H1 (cell line): ENCODE results near the gene CHST11. TPM values are rescaled to one million over a fixed set of nuclear protein-coding genes. Genes with fewer than 3 reads are reported as not detected.

Experiments
- CTCF ChIA-PET: fragments of 300-600 bp; sonication (Branson Sonifier 250); formaldehyde crosslinking; loops from one replicate; lab custom pipeline; 2021; ENCODE audit not compliant: partially characterized antibody; lab: Charles Lee
- POLR2A ChIA-PET: fragments of 300-600 bp; sonication (Branson Sonifier 250); formaldehyde crosslinking; loops from one replicate; lab custom pipeline; 2021; ENCODE audit warnings: inconsistent platforms; ENCODE audit not compliant: partially characterized antibody; lab: Charles Lee
- DNase-seq, 2 experiments: peaks; one replicate each; pipeline versions ENCODE4 v3.0.0 to v3.0.0-alpha.2; 2010 to 2022; ENCODE audit warnings: low spot score in 2 of 2, low read depth in 1 of 2, mixed read lengths in 1 of 2
- FAIRE-seq: peaks from 2 replicates; lab custom pipeline; 2011; peaks lifted over from hg19 to GRCh38; lab: Jason Lieb, UNC
- H2AFZ ChIP-seq: 2 replicates; pipeline ENCODE4 v1.8.1; 2012; ENCODE audit warnings: low read length, inconsistent platforms
- H2AK5ac ChIP-seq: 2 replicates; pipeline ENCODE4 v1.6.1; 2013; ENCODE audit warnings: low read depth, low read length
- H2BK120ac ChIP-seq: replicated peaks from 2 replicates; pipeline ENCODE3; 2013; ENCODE audit warnings: low read depth, low read length, inconsistent platforms
- H2BK12ac ChIP-seq: 2 replicates; pipeline ENCODE4 v1.6.1; 2013; ENCODE audit warnings: low read depth, low read length
- H2BK15ac ChIP-seq: 2 replicates; pipeline ENCODE4 v1.6.1; 2013; ENCODE audit warnings: low read length
- H2BK20ac ChIP-seq: 2 replicates; pipeline ENCODE4 v1.6.1; 2013; ENCODE audit warnings: low read length
- H2BK5ac ChIP-seq: 2 replicates; pipeline ENCODE4 v1.6.1; 2013; ENCODE audit warnings: low read depth, low read length
- H3K14ac ChIP-seq: 2 replicates; pipeline ENCODE4 v1.6.1; 2013; ENCODE audit warnings: inconsistent platforms; ENCODE audit not compliant: insufficient read length
- H3K18ac ChIP-seq: 2 replicates; pipeline ENCODE4 v1.6.1; 2013; ENCODE audit warnings: low read length; ENCODE audit errors: extremely low read depth
- H3K23ac ChIP-seq: 2 replicates; pipeline ENCODE4 v1.6.1; 2013; ENCODE audit warnings: inconsistent platforms; ENCODE audit not compliant: insufficient read length
- H3K23me2 ChIP-seq: 2 replicates; pipeline ENCODE4 v1.6.1; 2013; ENCODE audit warnings: low read depth, low read length
- H3K27ac ChIP-seq: 2 replicates; pipeline ENCODE4 v1.6.1; 2011; ENCODE audit warnings: low read depth, low read length, inconsistent platforms
- H3K27me3 ChIP-seq, 4 experiments: replicated peaks in 1 of 4; 1 replicate in 1 of 4; 2 replicates in 3 of 4; pipeline versions ENCODE4 v1.6.1 to v1.8.1; 2011 to 2013; ENCODE audit warnings: low read length in 3 of 4, mild to moderate bottlenecking in 3 of 4, inconsistent platforms in 2 of 4, mixed read lengths in 2 of 4, moderate library complexity in 1 of 4; ENCODE audit not compliant: control insufficient read depth in 3 of 4, insufficient read depth in 3 of 4; ENCODE audit errors: extremely low read depth in 1 of 4
- H3K36me3 ChIP-seq, 4 experiments: 2 replicates each; pipeline versions ENCODE4 v1.6.1 to v1.8.1; 2011 to 2013; ENCODE audit warnings: mild to moderate bottlenecking in 4 of 4, low read length in 3 of 4, moderate library complexity in 2 of 4, control low read depth in 1 of 4, inconsistent platforms in 1 of 4; ENCODE audit not compliant: insufficient read depth in 4 of 4, control insufficient read depth in 2 of 4
- H3K4ac ChIP-seq: replicated peaks from 2 replicates; pipeline ENCODE3; 2013; ENCODE audit warnings: low read length, low read depth, mixed read lengths, inconsistent platforms; ENCODE audit not compliant: insufficient read length
- H3K4me1 ChIP-seq, 4 experiments: replicated peaks in 1 of 4; 1 replicate in 1 of 4; 2 replicates in 3 of 4; pipeline versions ENCODE4 v1.6.1 to v1.8.1; 2011 to 2013; ENCODE audit warnings: low read length in 3 of 4, inconsistent platforms in 2 of 4, mixed read lengths in 1 of 4; ENCODE audit not compliant: insufficient read depth in 4 of 4, control insufficient read depth in 3 of 4
- H3K4me2 ChIP-seq, 2 experiments: 2 replicates each; pipeline versions ENCODE4 v1.6.1 to v1.8.1; 2011 to 2013; ENCODE audit warnings: low read depth in 2 of 2, low read length in 2 of 2, control low read depth in 1 of 2, inconsistent platforms in 1 of 2, mild to moderate bottlenecking in 1 of 2; ENCODE audit not compliant: insufficient read depth in 1 of 2
- H3K4me3 ChIP-seq, 4 experiments: fragments of 200-600, 300-600 bp in 1 of 4; sonication (generic), shearing (Covaris generic), sonication (Bioruptor Twin) in 1 of 4; 2 replicates each; pipeline versions ENCODE4 v1.5.1 to v1.8.1; 2011 to 2016; ENCODE audit warnings: low read length in 4 of 4, low read depth in 3 of 4, control low read depth in 2 of 4, inconsistent platforms in 2 of 4, mild to moderate bottlenecking in 2 of 4, mixed read lengths in 1 of 4, moderate library complexity in 1 of 4; ENCODE audit not compliant: insufficient read depth in 2 of 4; ENCODE audit errors: extremely low read depth in 1 of 4
- H3K56ac ChIP-seq: replicated peaks from 2 replicates; pipeline ENCODE3; 2013; ENCODE audit warnings: low read depth, mild to moderate bottlenecking, mixed read lengths, low read length, inconsistent platforms; ENCODE audit not compliant: insufficient read length
- H3K79me1 ChIP-seq: 2 replicates; pipeline ENCODE4 v1.6.1; 2013; ENCODE audit warnings: low read depth, low read length, control low read depth
- H3K79me2 ChIP-seq, 2 experiments: 2 replicates each; pipeline versions ENCODE4 v1.6.1 to v1.8.1; 2012 to 2013; ENCODE audit warnings: low read length in 2 of 2, mild to moderate bottlenecking in 2 of 2, inconsistent platforms in 1 of 2; ENCODE audit not compliant: insufficient read depth in 2 of 2, control insufficient read depth in 1 of 2
- H3K9ac ChIP-seq, 4 experiments: replicated peaks in 1 of 4; 1 replicate in 1 of 4; 2 replicates in 3 of 4; pipeline versions ENCODE4 v1.6.1 to v1.8.1; 2011 to 2013; ENCODE audit warnings: low read depth in 3 of 4, low read length in 3 of 4, control low read depth in 2 of 4, mild to moderate bottlenecking in 2 of 4, moderate library complexity in 2 of 4, inconsistent platforms in 1 of 4; ENCODE audit errors: extremely low read depth in 1 of 4
- H3K9me3 ChIP-seq, 2 experiments: 2 replicates each; pipeline versions ENCODE4 v1.6.1 to v1.8.1; 2012 to 2013; ENCODE audit warnings: mild to moderate bottlenecking in 2 of 2, moderate library complexity in 2 of 2, control low read depth in 1 of 2, inconsistent platforms in 1 of 2, low read depth in 1 of 2, low read length in 1 of 2, mixed read lengths in 1 of 2; ENCODE audit not compliant: insufficient read depth in 2 of 2
- H4K20me1 ChIP-seq, 2 experiments: replicated peaks in 1 of 2; 2 replicates each; pipeline versions ENCODE3 to v1.8.1; 2011 to 2013; ENCODE audit warnings: inconsistent platforms in 2 of 2, low read length in 2 of 2, mild to moderate bottlenecking in 1 of 2; ENCODE audit not compliant: insufficient read depth in 2 of 2, control insufficient read depth in 1 of 2
- H4K5ac ChIP-seq: 2 replicates; pipeline ENCODE4 v1.6.1; 2013; ENCODE audit warnings: low read length, low read depth, mixed read lengths, inconsistent platforms; ENCODE audit not compliant: insufficient read length
- H4K8ac ChIP-seq: 2 replicates; pipeline ENCODE4 v1.8.0; 2013; ENCODE audit warnings: mild to moderate bottlenecking, moderate library complexity, low read length, inconsistent platforms; ENCODE audit not compliant: insufficient read depth; ENCODE audit errors: extremely low read depth
- H4K91ac ChIP-seq: replicated peaks from 2 replicates; pipeline ENCODE3; 2013; ENCODE audit warnings: low read length, mixed read lengths, inconsistent platforms; ENCODE audit not compliant: insufficient read length
- NRF1 ChIP-seq: IDR thresholded peaks from 2 replicates; pipeline ENCODE4 v1.6.1; 2011; ENCODE audit warnings: mild to moderate bottlenecking, low read depth, low read length, improper control_type of control experiment
- RBBP5 ChIP-seq: IDR thresholded peaks from 2 replicates; pipeline ENCODE4 v1.7.1; 2012; ENCODE audit warnings: low read depth, mild to moderate bottlenecking, inconsistent platforms, low read length, moderate library complexity, borderline replicate concordance
- RFX5 ChIP-seq: IDR thresholded peaks from 2 replicates; pipeline ENCODE4 v1.6.1; 2011; ENCODE audit warnings: low read depth, low read length, improper control_type of control experiment, borderline replicate concordance
- SP2 ChIP-seq: IDR thresholded peaks from 2 replicates; pipeline ENCODE4 v1.6.1; 2012; ENCODE audit warnings: mild to moderate bottlenecking, low read length, inconsistent platforms
- WGBS, 2 experiments: shearing (Covaris generic) in 1 of 2; methylation state at CpG; one replicate each; pipeline versions ENCODE4 v1.1.6 to v1.1.7; 2013 to 2015; ENCODE audit warnings: low lambda C conversion rate in 2 of 2, mixed read lengths in 2 of 2, inconsistent platforms in 1 of 2, low coverage in 1 of 2, missing lambda C conversion rate in 1 of 2; ENCODE audit not compliant: insufficient replicate concordance in 2 of 2, insufficient coverage in 1 of 2, insufficient read length in 1 of 2; ENCODE audit errors: extremely low coverage in 1 of 2, missing lambda C conversion rate in 1 of 2; 5-methylcytosine and 5-hydroxymethylcytosine counted together
- polyA plus RNA-seq, 7 experiments: library from polyadenylated mRNA; depleted of rRNA in 3 of 7; stranded (reverse) in 5 of 7; unstranded in 2 of 7; fragments of >200 nt in 5 of 7; fragments of 200-250 nt in 2 of 7; gene quantifications; 1 replicate in 5 of 7; 2 replicates in 1 of 7; 4 replicates in 1 of 7; pipeline versions ENCODE4 v1.2.1 to v1.2.3, GENCODE V29; 2011 to 2013; ENCODE audit warnings: missing spikeins in 2 of 7, mixed read lengths in 2 of 7
- total RNA-seq: library from RNA; stranded (reverse); fragmentation: NEBNext Ultra II Directional; extraction: Animal tissue kit (Norgen Biotek cat#: 25700); gene quantifications from 2 replicates; pipeline ENCODE4 v1.2.1, GENCODE V29; 2021
- TF ChIP-seq, protein P1 (sequence below): IDR thresholded peaks from 2 replicates; pipeline ENCODE4 v1.6.1; 2012; ENCODE audit warnings: low read length, inconsistent platforms

The CHST11 gene
- total and polyA plus RNA-seq, 2 of the 8 experiments (the other 6 are each of a cell fraction or from before 2014, with no cell fraction given) = 14.4 to 20.8 TPM

DNA sequence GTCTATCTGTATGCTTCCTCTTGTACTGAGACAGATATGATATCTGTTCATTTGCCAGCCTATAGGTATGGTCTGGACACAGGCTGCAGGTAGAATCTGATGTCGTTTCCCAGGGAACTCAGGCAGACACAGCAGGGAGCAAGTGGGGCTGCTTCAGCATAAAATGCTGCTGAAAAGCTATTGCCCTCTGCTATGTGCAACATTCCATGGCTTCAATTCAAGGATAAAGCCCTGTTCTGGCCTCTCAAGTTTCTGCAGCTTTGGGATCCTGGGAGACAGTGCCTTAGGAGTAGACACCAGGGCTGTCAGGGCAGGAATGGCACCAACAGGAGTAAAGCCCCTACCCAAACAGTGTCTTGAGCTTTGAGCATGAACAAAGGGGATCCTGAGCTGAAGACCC lies 327.8 kb downstream of the CHST11 start:
- Histone ChIP-seq H2BK12ac (no peak overlapping the region), H3K36me3 (no peaks in the 10 kb centered on the region), H3K79me1 (no peaks in the 10 kb centered on the region), H2BK5ac (no peak overlapping the region), H3K56ac (no peak overlapping the region), H3K4me1 (peaks cover 0 to 7% (median 3%) of the 10 kb centered on the region in 4 experiments; a peak in 3 of 7 replicates), H3K79me2 (no peaks in the 10 kb centered on the region), H2BK120ac (no peak overlapping the region), H4K20me1 (no peaks in the 10 kb centered on the region), H4K91ac (no peak overlapping the region), H3K23me2 (no peaks in the 10 kb centered on the region), H3K9me3 (no peaks in the 10 kb centered on the region), H4K5ac (no peak overlapping the region), H3K4me3 (no peak overlapping the region), H3K4ac (no peak overlapping the region), H2BK20ac (no peak overlapping the region), H2AK5ac (no peak overlapping the region), H3K4me2 (no peak overlapping the region), H3K18ac (no peak overlapping the region), H3K14ac (no peak overlapping the region), H3K27ac (no peak overlapping the region), H3K27me3 (no peaks in the 10 kb centered on the region), H4K8ac (no peak overlapping the region), H3K23ac (no peak overlapping the region), H2BK15ac (no peak overlapping the region), H3K9ac (no peak overlapping the region), H2AFZ (no peak overlapping the region)
- DNase-seq (no peak), FAIRE-seq (no peak)
- ChIA-PET POLR2A (no interaction called here), CTCF (no interaction called here)
- TF ChIP-seq NRF1 (no peak), RBBP5 (no peak), RFX5 (no peak), SP2 (no peak)
- TF ChIP-seq, protein P1, sequence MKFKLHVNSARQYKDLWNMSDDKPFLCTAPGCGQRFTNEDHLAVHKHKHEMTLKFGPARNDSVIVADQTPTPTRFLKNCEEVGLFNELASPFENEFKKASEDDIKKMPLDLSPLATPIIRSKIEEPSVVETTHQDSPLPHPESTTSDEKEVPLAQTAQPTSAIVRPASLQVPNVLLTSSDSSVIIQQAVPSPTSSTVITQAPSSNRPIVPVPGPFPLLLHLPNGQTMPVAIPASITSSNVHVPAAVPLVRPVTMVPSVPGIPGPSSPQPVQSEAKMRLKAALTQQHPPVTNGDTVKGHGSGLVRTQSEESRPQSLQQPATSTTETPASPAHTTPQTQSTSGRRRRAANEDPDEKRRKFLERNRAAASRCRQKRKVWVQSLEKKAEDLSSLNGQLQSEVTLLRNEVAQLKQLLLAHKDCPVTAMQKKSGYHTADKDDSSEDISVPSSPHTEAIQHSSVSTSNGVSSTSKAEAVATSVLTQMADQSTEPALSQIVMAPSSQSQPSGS = no peak
- whole genome bisulfite sequencing, 2 experiments = 58% methylated on average over 1 of the region's 1 CpG; no CpG with 5 or more reads in 1 of the 2 experiments
